GM18858 (cell line): ENCODE data around the gene WRAP73.
"Not testable (repeated sequence)": the region's sequence is repeated elsewhere in the genome, so short reads cannot be mapped to it uniquely, and the experiment has no call there.

Experiments
- ATAC-seq: cut with Tn5 transposase; IDR thresholded peaks from one replicate; pipeline ENCODE4 v1.9.1; 2021; ENCODE audit not compliant: unreplicated experiment

The WRAP73 gene

GRCh38 chr1:3599286-3599811, 50.6 kb downstream of the WRAP73 start:
- no peak for ATAC-seq

GRCh38 chr1:3598522-3599285, 51.2 kb downstream of the WRAP73 start:
- ATAC-seq = no peak

- ATAC-seq = no peak
These were observed 51.8 kb downstream of the WRAP73 start for GRCh38 chr1:3598051-3598491.

GRCh38 chr1:3597599-3597964, 52.3 kb downstream of the WRAP73 start:
- ATAC-seq = no peak

- ATAC-seq = no peak
These were observed 53.0 kb downstream of the WRAP73 start for GRCh38 chr1:3596663-3597598.

- ATAC-seq = no peak
These were observed 54.0 kb downstream of the WRAP73 start for GRCh38 chr1:3595949-3596348.

GRCh38 chr1:3594706-3595377, 55.1 kb downstream of the WRAP73 start:
- no peak for ATAC-seq

- no peak for ATAC-seq
These were observed 56.2 kb downstream of the WRAP73 start for GRCh38 chr1:3593745-3594144.

GRCh38 chr1:3593334-3593733, 56.6 kb downstream of the WRAP73 start:
- ATAC-seq = no peak

- no peak for ATAC-seq
These were observed 58.7 kb downstream of the WRAP73 start for GRCh38 chr1:3590951-3591865.

- no peak for ATAC-seq
These were observed 59.7 kb downstream of the WRAP73 start for GRCh38 chr1:3590139-3590763.

GRCh38 chr1:3588395-3588794, 61.5 kb downstream of the WRAP73 start:
- ATAC-seq = no peak

GRCh38 chr1:3586986-3587759, 62.7 kb downstream of the WRAP73 start:
- no peak for ATAC-seq

- no peak for ATAC-seq
These were observed 63.8 kb downstream of the WRAP73 start for GRCh38 chr1:3585940-3586568.

- not testable (repeated sequence) for ATAC-seq
These were observed 64.5 kb downstream of the WRAP73 start for GRCh38 chr1:3585353-3585868.

GRCh38 chr1:3584915-3585314, 65.0 kb downstream of the WRAP73 start:
- ATAC-seq = no peak

- ATAC-seq = not testable (repeated sequence)
These were observed 66.2 kb downstream of the WRAP73 start for GRCh38 chr1:3583751-3584150.
